GM12878 (cell line): ENCODE data around the gene SNAPIN. TPM values are rescaled to one million over a fixed set of nuclear protein-coding genes. Genes with fewer than 3 reads are reported as not detected.

Experiments
- ASH2L ChIP-seq: fragments of 300-600, 200-600 bp; sonication (generic); IDR thresholded peaks from 2 replicates; pipeline ENCODE4 v1.6.1; 2017; ENCODE audit warnings: low read depth, mild to moderate bottlenecking, borderline replicate concordance
- BHLHE40 ChIP-seq, 2 experiments: fragments of 450-650 bp in 1 of 2; IDR thresholded peaks; 2 replicates each; pipeline ENCODE4 v1.6.1; 2011 to 2017; ENCODE audit warnings: low read depth in 2 of 2, borderline replicate concordance in 1 of 2, improper control_type of control experiment in 1 of 2, low read length in 1 of 2, mild to moderate bottlenecking in 1 of 2
- CBFB ChIP-seq: IDR thresholded peaks from 2 replicates; pipeline ENCODE4 v1.6.1; 2016; ENCODE audit warnings: antibody characterized with exemption, low read depth
- DPF2 ChIP-seq: fragments of 450-650 bp; IDR thresholded peaks from 2 replicates; pipeline ENCODE4 v1.6.1; 2017; ENCODE audit warnings: mild to moderate bottlenecking
- ETV6 ChIP-seq, 2 experiments: fragments of 450-650 bp in 1 of 2; IDR thresholded peaks in 1 of 2; conservative IDR thresholded peaks in 1 of 2; 2 replicates each; pipeline ENCODE4 v1.6.1; 2014; ENCODE audit warnings: antibody characterized with exemption in 1 of 2, borderline replicate concordance in 1 of 2, low read depth in 1 of 2, mild to moderate bottlenecking in 1 of 2, moderate library complexity in 1 of 2
- FOXK2 ChIP-seq: fragments of 450-650 bp; IDR thresholded peaks from 2 replicates; pipeline ENCODE4 v1.6.1; 2017; ENCODE audit warnings: mild to moderate bottlenecking, moderate library complexity
- FOXM1 ChIP-seq: IDR thresholded peaks from 2 replicates; pipeline ENCODE4 v1.6.1; 2012; ENCODE audit warnings: low read depth, mild to moderate bottlenecking, inconsistent platforms, low read length, moderate library complexity
- GATAD2B ChIP-seq: fragments of 450-650 bp; conservative IDR thresholded peaks from 2 replicates; pipeline ENCODE4 v1.6.1; 2017; ENCODE audit warnings: low read depth, mild to moderate bottlenecking, moderate library complexity
- IRF4 ChIP-seq: IDR thresholded peaks from 2 replicates; pipeline ENCODE4 v1.6.1; 2011; ENCODE audit warnings: low read depth, low read length
- JUND ChIP-seq: IDR thresholded peaks from 2 replicates; pipeline ENCODE4 v1.6.1; 2012; ENCODE audit warnings: low read depth, mild to moderate bottlenecking, low read length, improper control_type of control experiment, moderate library complexity
- KAT2A ChIP-seq: conservative IDR thresholded peaks from 2 replicates; pipeline ENCODE4 v1.6.1; 2011; ENCODE audit warnings: low read depth, low read length; ENCODE audit not compliant: control insufficient read depth
- KLF5 ChIP-seq: fragments of 450-650 bp; IDR thresholded peaks from 2 replicates; pipeline ENCODE4 v1.6.1; 2014; ENCODE audit warnings: mild to moderate bottlenecking; ENCODE audit not compliant: partially characterized antibody
- MLLT1 ChIP-seq: fragments of 450-650 bp; IDR thresholded peaks from 2 replicates; pipeline ENCODE4 v1.6.1; 2016; ENCODE audit warnings: mild to moderate bottlenecking
- NR2C1 ChIP-seq: fragments of 450-650 bp; IDR thresholded peaks from 2 replicates; pipeline ENCODE4 v1.6.1; 2017; ENCODE audit warnings: antibody characterized with exemption, mild to moderate bottlenecking, moderate library complexity
- NRF1 ChIP-seq: conservative IDR thresholded peaks from 2 replicates; pipeline ENCODE4 v1.6.1; 2011; ENCODE audit warnings: mild to moderate bottlenecking, low read depth, low read length, improper control_type of control experiment
- POLR2AphosphoS2 ChIP-seq: IDR thresholded peaks from 2 replicates; pipeline ENCODE4 v1.6.1; 2011; ENCODE audit warnings: low read depth, mild to moderate bottlenecking, low read length, improper control_type of control experiment, moderate library complexity
- RB1 ChIP-seq: fragments of 450-650 bp; formaldehyde crosslinking; IDR thresholded peaks from 2 replicates; pipeline ENCODE4 v1.6.1; 2017; ENCODE audit warnings: mild to moderate bottlenecking, borderline replicate concordance
- RELB ChIP-seq: fragments of 450-650 bp; IDR thresholded peaks from 2 replicates; pipeline ENCODE4 v1.6.1; 2017; ENCODE audit warnings: low read depth, mild to moderate bottlenecking, moderate library complexity
- SMAD1 ChIP-seq: fragments of 450-650 bp; IDR thresholded peaks from 2 replicates; pipeline ENCODE4 v1.6.1; 2018; ENCODE audit warnings: mild to moderate bottlenecking, low read depth; ENCODE audit not compliant: partially characterized antibody
- SP1 ChIP-seq: IDR thresholded peaks from one replicate; pipeline ENCODE4 v1.6.1; 2011; ENCODE audit warnings: low read depth, low read length
- SRF ChIP-seq, 2 experiments: IDR thresholded peaks; 2 replicates each; pipeline ENCODE4 v1.6.1; 2011; ENCODE audit warnings: low read depth in 2 of 2, low read length in 2 of 2, mild to moderate bottlenecking in 1 of 2, moderate library complexity in 1 of 2
- SUZ12 ChIP-seq: fragments of 200-600 bp; sonication (generic); IDR thresholded peaks from one replicate; pipeline ENCODE4 v1.6.1; 2018; ENCODE audit warnings: antibody characterized with exemption, mild to moderate bottlenecking; ENCODE audit not compliant: unreplicated experiment
- TCF12 ChIP-seq: IDR thresholded peaks from 2 replicates; pipeline ENCODE4 v1.6.1; 2011; ENCODE audit warnings: low read depth, mild to moderate bottlenecking, low read length
- ZBED1 ChIP-seq: IDR thresholded peaks from 2 replicates; pipeline ENCODE4 v1.6.1; 2016; ENCODE audit warnings: borderline replicate concordance
- polyA plus RNA-seq, 11 experiments: library from polyadenylated mRNA; depleted of rRNA in 4 of 11; unstranded in 6 of 11; stranded (reverse) in 5 of 11; fragments of >200 nt; fragmentation: Nextera tagmentation in 4 of 11; fragmentation: Illumina TruSeq in 1 of 11; extraction: Ambion mirVana in 4 of 11; extraction: Trizol in 1 of 11; gene quantifications; 1 replicate in 1 of 11; 2 replicates in 10 of 11; pipeline versions ENCODE4 v1.2.1 to v1.2.3, GENCODE V29; 2011 to 2016; ENCODE audit warnings: inconsistent platforms in 2 of 11, missing spikeins in 2 of 11, low read depth in 1 of 11
- total RNA-seq, 4 experiments: library from RNA; depleted of rRNA in 3 of 4; stranded (reverse); fragments of >200 nt in 3 of 4; fragmentation: Illumina TruSeq in 1 of 4; extraction: Trizol in 1 of 4; gene quantifications; 2 replicates each; pipeline versions ENCODE4 v1.2.1 to v1.2.3, GENCODE V29; 2013 to 2021
- TF ChIP-seq, protein P1 (sequence below): fragments of 450-650 bp; IDR thresholded peaks from 2 replicates; pipeline ENCODE4 v1.6.1; 2017; ENCODE audit warnings: borderline replicate concordance

SNAPIN gene
- total and polyA plus RNA-seq, 10 of the 15 experiments (the other 5 are each of a cell fraction or from before 2014, with no cell fraction given): 12.4 to 78.1 (median 38.6) TPM

DNA sequence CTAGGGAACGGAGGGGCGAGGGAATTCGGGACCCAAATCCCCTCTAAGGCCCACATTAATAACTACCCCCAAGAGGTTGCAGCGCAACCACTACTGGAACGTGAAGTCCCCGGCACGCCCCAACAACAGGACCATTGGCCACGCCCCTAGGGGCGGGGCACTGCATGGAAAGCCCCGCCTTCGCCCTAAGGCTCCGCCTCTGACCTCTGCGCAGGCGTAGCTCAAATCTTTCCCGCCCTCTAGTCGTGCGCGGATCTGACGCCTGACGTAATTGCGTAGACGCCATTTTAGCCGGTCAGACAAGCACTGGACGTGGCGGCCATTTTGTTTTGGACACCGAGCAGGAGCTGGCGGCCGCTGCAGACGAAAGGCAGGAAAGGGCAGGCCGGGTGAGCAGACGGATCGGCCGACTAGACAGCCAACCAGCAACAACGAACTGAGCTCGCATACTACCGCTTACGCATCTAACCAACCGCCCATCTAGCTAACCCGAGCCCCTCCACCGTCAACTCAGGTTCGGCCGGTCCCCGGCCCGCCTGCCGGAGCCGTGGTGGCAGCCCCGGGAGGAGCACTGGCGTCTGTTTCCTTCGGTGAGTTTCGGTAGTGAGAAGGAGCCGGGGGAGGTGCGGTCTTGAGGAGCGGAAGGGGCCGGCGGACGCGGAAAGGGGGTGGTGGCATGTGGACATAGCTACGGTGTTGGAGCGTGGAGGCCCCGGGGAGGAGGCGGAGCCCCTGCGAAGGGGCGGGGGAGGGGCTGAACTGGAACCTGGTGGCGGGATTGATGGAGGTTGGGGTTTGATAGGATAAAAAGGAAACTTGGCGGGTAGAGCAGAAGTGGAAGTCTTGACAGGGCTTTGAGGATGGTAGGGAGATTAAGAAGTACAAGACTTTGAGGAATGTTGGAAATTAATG lies 24.5 kb upstream of the SNAPIN start, which contains the start of gene CHTOP (continued):
- TF ChIP-seq DPF2 (peak; percentile 94), FOXM1 (no peak), NR2C1 (peak; percentile 78), KAT2A (no peak), FOXK2 (peak; percentile 76), CBFB (peak; percentile 66; the same call in 1 of the 2 replicates), BHLHE40 (IDR thresholded peaks at IDR 0.05; ENCODE audit: borderline replicate concordance in 1 of 2, low read depth in 2 of 2, low read length in 1 of 2) (peak; percentile 75 to 78), RB1 (peak; percentile 84; the same call in 1 of the 2 replicates), MLLT1 (peak; percentile 96), SRF (IDR thresholded peaks at IDR 0.05; ENCODE audit: low read depth in 2 of 2, low read length in 2 of 2) (0 out of 4 replicates have a peak, but pooled peaks of 1 of the 2 experiments have one; percentile 26), GATAD2B (peak; percentile 69), NRF1 (peak; percentile 97), JUND (no peak), ASH2L (peak; percentile 77), RELB (peak; percentile 99), TCF12 (peak; percentile 15; the same call in 1 of the 2 replicates), KLF5 (peak; percentile 69), SP1 (peak; percentile 51), SMAD1 (peak; percentile 77), ETV6 (conservative IDR thresholded peaks at IDR 0.05 in 1 of 2, IDR thresholded peaks at IDR 0.05 in 1 of 2; ENCODE audit: borderline replicate concordance in 1 of 2, low read depth in 1 of 2) (peak in 1 of 2 experiments; percentile 69; a peak in 1 of 4 replicates), POLR2AphosphoS2 (peak; percentile 76; the same call in 1 of the 2 replicates), SUZ12 (no peak), IRF4 (0 out of 2 replicates have a peak, but pooled peaks have one; percentile 18), ZBED1 (peak; percentile 47; the same call in 1 of the 2 replicates)
- TF ChIP-seq, protein P1, sequence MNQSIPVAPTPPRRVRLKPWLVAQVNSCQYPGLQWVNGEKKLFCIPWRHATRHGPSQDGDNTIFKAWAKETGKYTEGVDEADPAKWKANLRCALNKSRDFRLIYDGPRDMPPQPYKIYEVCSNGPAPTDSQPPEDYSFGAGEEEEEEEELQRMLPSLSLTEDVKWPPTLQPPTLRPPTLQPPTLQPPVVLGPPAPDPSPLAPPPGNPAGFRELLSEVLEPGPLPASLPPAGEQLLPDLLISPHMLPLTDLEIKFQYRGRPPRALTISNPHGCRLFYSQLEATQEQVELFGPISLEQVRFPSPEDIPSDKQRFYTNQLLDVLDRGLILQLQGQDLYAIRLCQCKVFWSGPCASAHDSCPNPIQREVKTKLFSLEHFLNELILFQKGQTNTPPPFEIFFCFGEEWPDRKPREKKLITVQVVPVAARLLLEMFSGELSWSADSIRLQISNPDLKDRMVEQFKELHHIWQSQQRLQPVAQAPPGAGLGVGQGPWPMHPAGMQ: no peak
